HEK293T (cell line): ENCODE data around the gene CADM1.

Experiments used
- CTCF ChIA-PET: fragments of 350-600 bp; formaldehyde crosslinking; extraction: SDS; loops from one replicate; lab custom pipeline; 2021; ENCODE audit warnings: antibody characterized with exemption, inconsistent platforms; lab: Yijun Ruan, JAX
- POLR2A ChIA-PET: fragments of 350-600 bp; formaldehyde crosslinking; extraction: SDS; loops from one replicate; lab custom pipeline; 2020; ENCODE audit warnings: antibody characterized with exemption, inconsistent platforms; lab: Yijun Ruan, JAX
- DNase-seq: peaks from one replicate; pipeline ENCODE4 v3.0.0; 2012; ENCODE audit warnings: mixed read lengths; ENCODE audit errors: extremely low spot score
- ARNT ChIP-seq: fragments of 450-650 bp; IDR thresholded peaks from 2 replicates; pipeline ENCODE4 v1.6.1; 2017; ENCODE audit warnings: mild to moderate bottlenecking
- BHLHE40 ChIP-seq: fragments of 450-650 bp; IDR thresholded peaks from 2 replicates; pipeline ENCODE4 v1.6.1; 2016; ENCODE audit warnings: mild to moderate bottlenecking, moderate library complexity, borderline replicate concordance
- CTBP1 ChIP-seq: fragments of 450-650 bp; IDR thresholded peaks from 2 replicates; pipeline ENCODE4 v1.6.1; 2016; ENCODE audit warnings: borderline replicate concordance
- ELF4 ChIP-seq: fragments of 450-650 bp; IDR thresholded peaks from 2 replicates; pipeline ENCODE4 v1.6.1; 2017; ENCODE audit warnings: antibody characterized with exemption
- FOXA1 ChIP-seq: fragments of 450-650 bp; IDR thresholded peaks from 2 replicates; pipeline ENCODE4 v1.6.1; 2016; ENCODE audit warnings: mild to moderate bottlenecking
- FOXK2 ChIP-seq: fragments of 450-650 bp; IDR thresholded peaks from 2 replicates; pipeline ENCODE4 v1.6.1; 2016; ENCODE audit warnings: mild to moderate bottlenecking
- FOXM1 ChIP-seq: fragments of 450-650 bp; IDR thresholded peaks from 2 replicates; pipeline ENCODE4 v1.6.1; 2017; ENCODE audit warnings: mild to moderate bottlenecking, borderline replicate concordance
- HDGF ChIP-seq: fragments of 450-650 bp; IDR thresholded peaks from 2 replicates; pipeline ENCODE4 v1.6.1; 2017; ENCODE audit warnings: antibody characterized with exemption, borderline replicate concordance
- L3MBTL2 ChIP-seq: fragments of 450-650 bp; conservative IDR thresholded peaks from 2 replicates; pipeline ENCODE4 v1.6.1; 2016; ENCODE audit warnings: mild to moderate bottlenecking
- LEF1 ChIP-seq: fragments of 450-650 bp; IDR thresholded peaks from 2 replicates; pipeline ENCODE4 v1.6.1; 2017; ENCODE audit warnings: mild to moderate bottlenecking, borderline replicate concordance
- NFRKB ChIP-seq: fragments of 450-650 bp; IDR thresholded peaks from 2 replicates; pipeline ENCODE4 v1.6.1; 2016; ENCODE audit warnings: mild to moderate bottlenecking, moderate library complexity
- SP1 ChIP-seq: fragments of 450-650 bp; IDR thresholded peaks from 2 replicates; pipeline ENCODE4 v1.6.1; 2017
- SUZ12 ChIP-seq: fragments of 450-650 bp; IDR thresholded peaks from 2 replicates; pipeline ENCODE4 v1.6.1; 2016; ENCODE audit warnings: mild to moderate bottlenecking
- TARDBP ChIP-seq: fragments of 450-650 bp; IDR thresholded peaks from 2 replicates; pipeline ENCODE4 v1.6.1; 2016
- ZNF384 ChIP-seq: fragments of 450-650 bp; IDR thresholded peaks from 2 replicates; pipeline ENCODE4 v1.6.1; 2016
- TF ChIP-seq, protein P1 (sequence below): fragments of 450-650 bp; IDR thresholded peaks from 2 replicates; pipeline ENCODE4 v1.6.1; 2016

Gene CADM1

DNA sequence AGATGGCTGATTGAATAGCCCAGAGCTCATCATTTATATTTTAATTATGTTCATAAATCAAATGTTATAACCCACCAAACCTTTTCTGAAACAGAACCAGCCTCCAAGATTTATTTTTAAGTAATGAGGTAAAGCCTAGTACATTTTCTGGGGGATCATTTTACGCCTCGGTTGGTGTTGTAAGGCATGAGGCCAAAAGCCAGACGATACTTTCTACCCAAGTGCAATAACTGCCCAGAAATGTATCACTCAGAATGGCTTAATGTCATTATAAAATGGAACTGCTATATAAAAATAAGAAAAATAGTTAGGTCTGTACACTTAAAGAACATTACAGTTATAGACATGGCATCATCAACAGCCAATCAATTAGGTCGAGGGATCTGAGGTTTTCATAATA lies 283.3 kb downstream of the CADM1 start:
- ChIA-PET POLR2A (no interaction called here), CTCF (no interaction called here)
- DNase-seq, result no peak
- no peak for TF ChIP-seq CTBP1
- TF ChIP-seq, protein P1, sequence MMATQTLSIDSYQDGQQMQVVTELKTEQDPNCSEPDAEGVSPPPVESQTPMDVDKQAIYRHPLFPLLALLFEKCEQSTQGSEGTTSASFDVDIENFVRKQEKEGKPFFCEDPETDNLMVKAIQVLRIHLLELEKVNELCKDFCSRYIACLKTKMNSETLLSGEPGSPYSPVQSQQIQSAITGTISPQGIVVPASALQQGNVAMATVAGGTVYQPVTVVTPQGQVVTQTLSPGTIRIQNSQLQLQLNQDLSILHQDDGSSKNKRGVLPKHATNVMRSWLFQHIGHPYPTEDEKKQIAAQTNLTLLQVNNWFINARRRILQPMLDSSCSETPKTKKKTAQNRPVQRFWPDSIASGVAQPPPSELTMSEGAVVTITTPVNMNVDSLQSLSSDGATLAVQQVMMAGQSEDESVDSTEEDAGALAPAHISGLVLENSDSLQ, result peak; percentile 29

DNA sequence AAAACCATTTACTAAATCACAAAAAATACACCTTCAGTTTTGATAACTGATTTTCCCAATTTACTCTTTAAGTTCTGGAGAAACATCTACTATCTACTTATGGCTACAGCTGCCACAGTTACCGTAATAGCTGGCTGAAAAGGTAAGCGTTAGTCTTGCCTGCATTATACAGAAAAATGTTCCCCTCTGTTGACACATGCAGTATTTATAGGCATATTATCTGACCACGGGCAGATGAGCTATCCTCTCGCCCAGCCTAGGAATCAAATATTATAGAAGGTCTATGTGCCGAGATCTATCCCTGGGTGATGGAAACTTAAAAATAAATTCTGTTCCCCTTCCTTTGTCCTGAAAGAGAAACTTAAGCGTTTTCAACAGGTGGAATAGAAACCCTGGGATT lies 283.8 kb downstream of the CADM1 start:
- ChIA-PET CTCF (no interaction called here), POLR2A (no interaction called here)
- no peak for DNase-seq
- TF ChIP-seq FOXK2 (no peak), TARDBP (no peak), ZNF384 (no peak), SUZ12 (no peak), ARNT (no peak), FOXM1 (no peak), BHLHE40 (no peak), CTBP1 (no peak)

DNA sequence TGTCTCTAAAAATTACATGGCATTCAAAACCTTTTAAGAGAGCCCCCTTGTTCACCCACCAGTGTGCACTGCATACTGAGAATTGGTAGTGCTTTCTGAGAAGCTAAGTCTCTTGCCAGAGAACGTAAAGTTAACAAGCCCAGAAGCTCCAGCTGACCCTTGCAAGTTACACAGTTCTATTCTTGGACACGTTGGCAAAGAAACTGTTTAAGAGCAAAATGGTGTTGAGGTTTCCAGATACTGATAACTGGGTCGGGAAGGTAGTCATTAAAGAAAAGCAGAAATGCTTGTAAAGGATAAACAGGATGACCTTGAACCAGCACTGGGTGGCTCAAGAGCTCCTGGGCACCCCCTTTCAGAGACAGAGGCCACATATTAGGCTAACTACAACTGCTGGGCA lies 284.8 kb downstream of the CADM1 start:
- ChIA-PET CTCF (interaction anchor here (0.6 kb wide), 2 partner anchors 34 to 222 kb away, joined by 3 read pairs; no protein-coding TSS in a partner anchor), POLR2A (no interaction called here)
- TF ChIP-seq SUZ12, result no peak
- TF ChIP-seq TARDBP, result no peak
- no peak for TF ChIP-seq HDGF
- TF ChIP-seq ELF4, result no peak
- TF ChIP-seq, protein P1, result no peak
- no peak for TF ChIP-seq ZNF384
- TF ChIP-seq FOXM1, result no peak
- TF ChIP-seq BHLHE40, result no peak
- no peak for TF ChIP-seq ARNT
- no peak for TF ChIP-seq L3MBTL2
- no peak for TF ChIP-seq FOXK2
- TF ChIP-seq CTBP1, result no peak
- TF ChIP-seq LEF1, result no peak
- no peak for DNase-seq

DNA sequence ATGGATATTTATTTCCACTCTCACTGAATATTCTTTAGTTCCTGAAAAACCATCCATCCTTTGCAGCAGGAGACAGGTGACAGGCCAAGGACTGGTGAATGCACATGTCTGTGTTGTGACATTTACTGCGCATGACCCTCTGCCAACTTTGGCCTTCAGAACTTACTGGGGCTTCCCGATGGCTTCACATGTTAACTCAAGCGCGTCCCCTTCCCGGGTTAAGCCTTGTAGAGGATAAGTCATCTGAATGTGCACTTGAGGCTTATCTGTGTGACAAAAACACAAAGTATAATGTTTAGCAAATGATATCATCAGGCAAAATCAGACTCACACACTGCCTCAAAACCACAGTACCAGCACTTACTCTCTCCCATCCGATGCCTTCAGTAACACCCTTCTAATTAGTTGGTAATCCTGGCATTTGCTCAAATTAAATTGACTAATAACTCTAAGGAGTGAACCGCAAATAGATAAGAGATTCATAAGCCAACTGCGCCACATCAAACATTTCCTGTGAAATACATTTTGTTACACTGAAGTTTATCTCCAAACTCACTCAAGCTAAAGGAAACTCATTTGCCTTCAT lies 286.4 kb downstream of the CADM1 start:
- ChIA-PET CTCF (no interaction called here), POLR2A (no interaction called here)
- DNase-seq, result no peak
- no peak for TF ChIP-seq SUZ12
- TF ChIP-seq HDGF, result no peak
- no peak for TF ChIP-seq ZNF384
- no peak for TF ChIP-seq FOXM1
- TF ChIP-seq, protein P1, result no peak
- TF ChIP-seq NFRKB, result no peak
- no peak for TF ChIP-seq ELF4
- no peak for TF ChIP-seq CTBP1
- no peak for TF ChIP-seq ARNT
- no peak for TF ChIP-seq SP1
- no peak for TF ChIP-seq TARDBP
- no peak for TF ChIP-seq L3MBTL2
- TF ChIP-seq BHLHE40, result no peak
- no peak for TF ChIP-seq FOXA1
- TF ChIP-seq LEF1, result no peak
- TF ChIP-seq FOXK2, result no peak

DNA sequence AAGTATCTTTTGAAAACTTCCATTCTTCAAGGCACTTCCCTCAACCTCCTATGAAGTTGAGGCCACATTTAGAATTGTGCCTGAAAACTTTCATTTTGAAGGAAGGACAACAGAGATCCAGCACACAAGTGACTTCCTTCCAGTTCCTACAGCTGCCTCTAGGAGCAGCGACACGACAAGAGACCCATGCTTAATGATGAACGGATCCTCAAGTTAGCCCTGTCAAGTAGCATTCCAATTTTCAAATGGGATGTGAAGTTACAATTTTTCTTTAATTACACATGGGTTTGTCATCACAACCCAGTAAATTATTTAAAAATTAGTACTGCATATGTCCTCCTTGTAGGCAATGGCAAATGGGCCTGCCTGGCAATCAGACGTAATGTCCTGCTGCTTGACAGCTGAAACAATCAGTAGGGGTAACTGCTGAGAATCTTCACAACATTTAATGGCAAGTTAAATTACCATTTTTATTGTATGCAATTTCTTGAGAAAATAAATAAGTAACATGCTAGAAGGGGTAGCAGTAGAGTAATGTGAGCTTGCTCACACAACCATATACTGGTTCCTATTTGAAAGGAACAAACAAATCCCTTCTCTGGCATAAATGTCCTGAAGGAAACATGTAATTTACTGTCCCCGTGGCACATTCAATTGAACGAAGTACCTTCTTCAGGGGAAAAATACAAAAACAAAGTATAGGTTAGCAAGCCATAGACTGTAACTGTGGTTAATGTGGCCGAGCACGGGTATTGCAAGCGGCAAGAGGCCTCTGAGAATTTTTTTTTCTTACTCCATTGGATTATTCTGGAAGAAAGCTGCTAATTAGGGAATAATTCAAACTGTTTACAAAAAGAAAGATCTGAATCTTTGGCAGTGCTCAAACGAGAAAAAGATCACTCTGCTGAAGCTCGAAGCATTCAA lies 288.3 kb downstream of the CADM1 start:
- CTCF ChIA-PET, result interaction anchor here (0.6 to 1.8 kb wide), 6 partner anchors 8 to 442 kb away, joined by 3 to 6 read pairs (median 4); no protein-coding TSS in a partner anchor

DNA sequence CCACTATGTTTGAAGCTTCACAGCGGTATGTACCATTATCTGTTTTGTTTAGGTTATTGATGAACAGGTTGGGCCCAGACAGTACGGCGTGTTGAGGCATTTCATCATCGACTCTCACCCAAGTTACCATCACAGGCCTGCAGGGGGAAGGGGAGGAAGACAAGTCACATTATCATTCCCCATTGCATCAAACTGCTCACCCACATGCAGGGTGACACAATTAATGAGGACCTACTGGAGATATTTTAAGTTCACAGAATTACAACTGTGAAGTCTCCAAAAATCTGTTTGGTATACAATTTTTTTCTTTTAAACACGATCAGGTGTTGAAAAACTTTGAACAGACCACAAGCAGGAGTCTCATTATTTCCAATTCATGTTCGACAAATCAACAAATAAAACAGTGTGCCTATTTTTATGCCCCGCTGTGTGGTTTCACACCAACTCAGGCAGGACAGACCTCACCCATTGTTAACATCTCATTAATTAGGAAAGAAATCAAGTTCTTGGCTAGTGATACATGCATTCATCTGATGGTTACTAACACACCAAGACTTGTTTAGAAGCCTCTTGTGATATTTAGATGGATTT lies 289.5 kb downstream of the CADM1 start:
- no peak for TF ChIP-seq CTBP1
- no peak for TF ChIP-seq L3MBTL2
- TF ChIP-seq NFRKB, result no peak
- no peak for TF ChIP-seq HDGF
- no peak for TF ChIP-seq FOXA1
- TF ChIP-seq FOXM1, result no peak
- no peak for TF ChIP-seq FOXK2
- TF ChIP-seq, protein P1, result no peak
- TF ChIP-seq TARDBP, result no peak
- no peak for TF ChIP-seq ARNT
- no peak for TF ChIP-seq SP1
- TF ChIP-seq BHLHE40, result no peak
- TF ChIP-seq LEF1, result no peak
- TF ChIP-seq SUZ12, result no peak
- no peak for TF ChIP-seq ZNF384
- TF ChIP-seq ELF4, result no peak
- CTCF ChIA-PET, result interaction anchor here (1.8 kb wide), 1 partner anchor 13 kb away, joined by 6 read pairs; no protein-coding TSS in a partner anchor
- POLR2A ChIA-PET, result no interaction called here
- DNase-seq, result no peak

More for the DNA sequence above, 288.3 kb downstream of the CADM1 start:
- peak; percentile 45 for DNase-seq
- POLR2A ChIA-PET, result no interaction called here
- TF ChIP-seq SP1 (no peak), ZNF384 (no peak)
